Measurements from ENCODE around the gene BICD1. TPM values are rescaled to one million over a fixed set of nuclear protein-coding genes. Genes with fewer than 3 reads are reported as not detected.

BICD1 gene
- total RNA-seq, 1 donor from 2014 or later = 33.8 TPM

- H3K9me3 ChIP-seq = no peaks in the 10 kb centered on the region
- H3K4me3 ChIP-seq = no peak overlapping the region
- no peaks in the 10 kb centered on the region for H3K4me1 ChIP-seq
- H3K27me3 ChIP-seq = no peaks in the 10 kb centered on the region
- H3K27ac ChIP-seq = no peak overlapping the region
- intact Hi-C loops (cut with DNase I) = no loop called here
- no peak for DNase-seq (ENCODE audit: low spot score in 2 of 2)
- H3K36me3 ChIP-seq = no peaks in the 10 kb centered on the region
- TF ChIP-seq CTCF (IDR thresholded peaks at IDR 0.05) = no peak
Observed at GRCh38 chr12:32151552-32151951, 44.9 kb downstream of the BICD1 start.

GRCh38 chr12:32155041-32155440 lies 48.4 kb downstream of the BICD1 start:
- no peak for TF ChIP-seq CTCF (IDR thresholded peaks at IDR 0.05)
- DNase-seq (ENCODE audit: low spot score in 2 of 2) = no peak
- H3K9me3 ChIP-seq = no peaks in the 10 kb centered on the region
- no peak overlapping the region for H3K27ac ChIP-seq
- no peak overlapping the region for H3K4me3 ChIP-seq
- intact Hi-C loops (cut with DNase I) = no loop called here
- H3K27me3 ChIP-seq = no peaks in the 10 kb centered on the region
- H3K36me3 ChIP-seq = no peaks in the 10 kb centered on the region
- no peaks in the 10 kb centered on the region for H3K4me1 ChIP-seq

GRCh38 chr12:32155961-32156529 lies 49.4 kb downstream of the BICD1 start:
- intact Hi-C loops (cut with DNase I) = no loop called here
- Histone ChIP-seq H3K27me3 (no peaks in the 10 kb centered on the region), H3K27ac (no peak overlapping the region), H3K9me3 (no peaks in the 10 kb centered on the region), H3K36me3 (no peaks in the 10 kb centered on the region), H3K4me3 (no peak overlapping the region), H3K4me1 (no peaks in the 10 kb centered on the region)
- no peak for TF ChIP-seq CTCF (IDR thresholded peaks at IDR 0.05)
- no peak for DNase-seq (ENCODE audit: low spot score in 2 of 2)

GRCh38 chr12:32158525-32158924 lies 51.9 kb downstream of the BICD1 start:
- H3K9me3 ChIP-seq = no peaks in the 10 kb centered on the region
- no peaks in the 10 kb centered on the region for H3K4me1 ChIP-seq
- H3K4me3 ChIP-seq = no peak overlapping the region
- H3K36me3 ChIP-seq = no peaks in the 10 kb centered on the region
- H3K27ac ChIP-seq = no peak overlapping the region
- no peaks in the 10 kb centered on the region for H3K27me3 ChIP-seq
- no peak for TF ChIP-seq CTCF (IDR thresholded peaks at IDR 0.05)
- no peak for DNase-seq (ENCODE audit: low spot score in 2 of 2)
- intact Hi-C loops (cut with DNase I) = no loop called here

GRCh38 chr12:32159381-32159780 lies 52.7 kb downstream of the BICD1 start:
- TF ChIP-seq CTCF (IDR thresholded peaks at IDR 0.05) = no peak
- DNase-seq (ENCODE audit: low spot score in 2 of 2) = no peak
- no peak overlapping the region for H3K4me3 ChIP-seq
- intact Hi-C loops (cut with DNase I) = no loop called here
- no peaks in the 10 kb centered on the region for H3K36me3 ChIP-seq
- no peaks in the 10 kb centered on the region for H3K4me1 ChIP-seq
- H3K9me3 ChIP-seq = no peaks in the 10 kb centered on the region
- no peak overlapping the region for H3K27ac ChIP-seq
- H3K27me3 ChIP-seq = no peaks in the 10 kb centered on the region

GRCh38 chr12:32159925-32160324 lies 53.3 kb downstream of the BICD1 start:
- TF ChIP-seq CTCF (IDR thresholded peaks at IDR 0.05) = no peak
- DNase-seq (ENCODE audit: low spot score in 2 of 2) = no peak
- H3K36me3 ChIP-seq = no peaks in the 10 kb centered on the region
- no peaks in the 10 kb centered on the region for H3K4me1 ChIP-seq
- H3K9me3 ChIP-seq = no peaks in the 10 kb centered on the region
- no peak overlapping the region for H3K27ac ChIP-seq
- H3K4me3 ChIP-seq = no peak overlapping the region
- no peaks in the 10 kb centered on the region for H3K27me3 ChIP-seq
- intact Hi-C loops (cut with DNase I) = no loop called here

Measured in ascending aorta (tissue), 2 donors.